Measurements from ENCODE around the gene PNPLA1.
"Not testable (repeated sequence)": the region's sequence is repeated elsewhere in the genome, so short reads cannot be mapped to it uniquely, and the experiment has no call there.

PNPLA1 gene

GRCh38 chr6:36336779-36337241, 67.0 kb downstream of the PNPLA1 start, which contains the start of gene BNIP5:
TSS of gene BNIP5 (minus strand) at chr6:36336888. CDS start at chr6:36330690, 6,198 bp downstream.
- ATAC-seq = no peak
- no peak for TF ChIP-seq ARNTL (CRISPR knock-in tag; IDR thresholded peaks at IDR 0.05; ENCODE audit: borderline replicate concordance, low read depth)
- no peak for TF ChIP-seq TOX (CRISPR knock-in tag; IDR thresholded peaks at IDR 0.05; ENCODE audit: borderline replicate concordance)
- no peak for TF ChIP-seq CSRNP3 (CRISPR knock-in tag; IDR thresholded peaks at IDR 0.05)
- no peak for TF ChIP-seq CREB5 (CRISPR knock-in tag; IDR thresholded peaks at IDR 0.05; ENCODE audit: low read depth)
- no peak for TF ChIP-seq POU6F1 (CRISPR knock-in tag; IDR thresholded peaks at IDR 0.05; ENCODE audit: borderline replicate concordance, low read depth)
- TF ChIP-seq ESRRG (CRISPR knock-in tag; IDR thresholded peaks at IDR 0.05) = no peak
- no peak for TF ChIP-seq BACH2 (CRISPR knock-in tag; IDR thresholded peaks at IDR 0.05; ENCODE audit: borderline replicate concordance)
- TF ChIP-seq GLIS3 (CRISPR knock-in tag; IDR thresholded peaks at IDR 0.05) = no peak
- no peak for TF ChIP-seq TCF4 (CRISPR knock-in tag; IDR thresholded peaks at IDR 0.05; ENCODE audit: borderline replicate concordance)
- no peak for TF ChIP-seq ZNF70 (CRISPR knock-in tag; IDR thresholded peaks at IDR 0.05)

- TF ChIP-seq ZNF8 (CRISPR knock-in tag; IDR thresholded peaks at IDR 0.05) (no peak), CREB5 (CRISPR knock-in tag; IDR thresholded peaks at IDR 0.05; ENCODE audit: low read depth) (no peak), ARNTL (CRISPR knock-in tag; IDR thresholded peaks at IDR 0.05; ENCODE audit: borderline replicate concordance, low read depth) (no peak), TSHZ2 (CRISPR knock-in tag; IDR thresholded peaks at IDR 0.05) (no peak), PATZ1 (CRISPR knock-in tag; IDR thresholded peaks at IDR 0.05; ENCODE audit: borderline replicate concordance) (no peak), BACH2 (CRISPR knock-in tag; IDR thresholded peaks at IDR 0.05; ENCODE audit: borderline replicate concordance) (no peak), ISL1 (CRISPR knock-in tag; IDR thresholded peaks at IDR 0.05) (no peak), POU6F1 (CRISPR knock-in tag; IDR thresholded peaks at IDR 0.05; ENCODE audit: borderline replicate concordance, low read depth) (no peak), CSDC2 (CRISPR knock-in tag; IDR thresholded peaks at IDR 0.05) (no peak), RARB (CRISPR knock-in tag; IDR thresholded peaks at IDR 0.05) (no peak), TCF4 (CRISPR knock-in tag; IDR thresholded peaks at IDR 0.05; ENCODE audit: borderline replicate concordance) (no peak), SNAI2 (CRISPR knock-in tag; IDR thresholded peaks at IDR 0.05) (no peak), ZNF70 (CRISPR knock-in tag; IDR thresholded peaks at IDR 0.05) (no peak), ZNF565 (CRISPR knock-in tag; conservative IDR thresholded peaks at IDR 0.05; ENCODE audit: low read depth) (no peak)
- ATAC-seq = no peak
These were observed 68.0 kb downstream of the PNPLA1 start for GRCh38 chr6:36337814-36338213.

GRCh38 chr6:36338223-36338622, 68.4 kb downstream of the PNPLA1 start:
- ATAC-seq = not testable (repeated sequence)
